GM18951 (cell line): ENCODE measurements around the gene MFSD12.
"Not testable (repeated sequence)": the region's sequence is repeated elsewhere in the genome, so short reads cannot be mapped to it uniquely, and the experiment has no call there.

Experiments used
- POLR2A ChIP-seq: IDR thresholded peaks from 4 replicates; pipeline ENCODE4 v1.6.1; 2011; ENCODE audit warnings: mild to moderate bottlenecking; ENCODE audit not compliant: insufficient read length, insufficient read depth; ENCODE audit errors: extremely low read depth
- in situ Hi-C: fragments of 300-500 bp; cut with MboI; formaldehyde crosslinking; loops from one replicate; pipeline ENCODE4 v1.12.0; 2022; ENCODE audit warnings: low sequenced_read_pairs, mixed read lengths, inconsistent platforms; ENCODE audit not compliant: unreplicated experiment

Gene MFSD12

DNA sequence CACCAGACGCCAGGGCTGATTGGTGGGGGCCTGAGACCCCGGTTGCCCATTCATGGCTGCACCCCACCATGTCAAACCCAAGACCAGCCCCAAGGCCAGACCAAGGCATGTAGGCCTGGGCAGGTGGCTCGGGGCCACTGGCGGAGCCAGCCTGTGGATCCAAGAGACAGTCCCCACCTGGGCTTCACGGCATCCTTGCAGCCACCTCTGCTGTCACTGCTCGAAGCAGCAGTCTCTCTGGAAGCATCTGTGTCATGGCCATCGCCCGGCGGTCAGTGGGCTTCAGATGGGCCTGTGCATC, 22.2 kb downstream of the MFSD12 start:
- TF ChIP-seq POLR2A, result no peak
- in situ Hi-C loops, result no loop called here

DNA sequence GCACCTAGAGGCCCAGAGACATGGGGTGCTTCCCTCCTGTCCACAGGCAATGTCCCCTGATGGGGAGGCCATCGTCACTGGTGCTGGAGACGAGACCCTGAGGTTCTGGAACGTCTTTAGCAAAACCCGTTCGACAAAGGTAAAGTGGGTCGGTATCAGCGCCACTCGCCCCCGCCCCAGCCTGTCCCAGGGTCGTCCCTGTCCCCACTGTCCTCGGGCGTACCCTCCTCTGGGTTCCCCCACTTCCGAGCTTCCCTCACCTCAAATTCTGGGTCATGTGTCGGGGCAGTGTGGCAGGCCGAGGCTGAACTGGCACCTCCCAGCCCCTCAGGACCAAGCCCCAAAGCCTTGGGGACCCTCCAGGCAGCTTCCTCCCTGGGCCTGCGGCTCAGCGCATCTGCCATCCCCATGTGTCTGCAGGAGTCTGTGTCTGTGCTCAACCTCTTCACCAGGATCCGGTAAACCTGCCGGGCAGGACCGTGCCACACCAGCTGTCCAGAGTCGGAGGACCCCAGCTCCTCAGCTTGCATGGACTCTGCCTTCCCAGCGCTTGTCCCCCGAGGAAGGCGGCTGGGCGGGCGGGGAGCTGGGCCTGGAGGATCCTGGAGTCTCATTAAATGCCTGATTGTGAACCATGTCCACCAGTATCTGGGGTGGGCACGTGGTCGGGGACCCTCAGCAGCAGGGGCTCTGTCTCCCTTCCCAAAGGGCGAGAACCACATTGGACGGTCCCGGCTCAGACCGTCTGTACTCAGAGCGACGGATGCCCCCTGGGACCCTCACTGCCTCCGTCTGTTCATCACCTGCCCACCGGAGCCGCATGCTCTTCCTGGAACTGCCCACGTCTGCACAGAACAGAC, 22.8 kb downstream of the MFSD12 start:
- no peak for TF ChIP-seq POLR2A
- in situ Hi-C loops, result no loop called here

DNA sequence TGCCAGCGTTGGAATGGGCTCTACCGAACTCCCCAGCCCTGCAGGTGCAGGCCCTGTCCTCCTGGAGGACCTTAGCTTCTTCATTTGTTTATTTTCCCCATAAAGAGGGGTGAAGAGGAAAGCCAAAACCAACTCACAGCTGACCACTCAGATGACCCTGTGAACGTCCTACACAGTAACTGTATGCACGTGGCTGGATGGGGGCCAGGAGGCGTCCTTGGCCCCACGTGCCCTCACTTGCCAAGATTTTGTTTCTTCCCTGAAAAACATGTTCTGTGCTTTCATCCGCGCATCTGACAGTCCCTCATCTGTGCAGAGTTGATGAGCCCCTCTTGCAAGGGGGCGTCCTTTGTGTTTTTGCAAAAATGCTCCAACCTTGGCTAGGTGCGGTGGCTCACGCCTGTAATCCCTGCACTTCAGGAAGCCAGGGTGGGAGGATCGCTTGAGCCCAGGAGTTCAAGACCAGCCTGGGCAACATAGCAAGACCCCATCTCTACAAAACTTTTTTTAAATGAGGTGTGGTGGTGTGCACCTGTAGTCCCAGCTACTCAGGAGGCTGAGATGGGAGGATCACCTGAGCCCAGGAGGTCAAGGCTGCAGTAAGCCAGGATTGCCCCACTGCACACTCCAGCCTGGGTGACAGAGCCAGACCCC, 23.7 kb downstream of the MFSD12 start:
- no peak for TF ChIP-seq POLR2A
- in situ Hi-C loops, result no loop called here

DNA sequence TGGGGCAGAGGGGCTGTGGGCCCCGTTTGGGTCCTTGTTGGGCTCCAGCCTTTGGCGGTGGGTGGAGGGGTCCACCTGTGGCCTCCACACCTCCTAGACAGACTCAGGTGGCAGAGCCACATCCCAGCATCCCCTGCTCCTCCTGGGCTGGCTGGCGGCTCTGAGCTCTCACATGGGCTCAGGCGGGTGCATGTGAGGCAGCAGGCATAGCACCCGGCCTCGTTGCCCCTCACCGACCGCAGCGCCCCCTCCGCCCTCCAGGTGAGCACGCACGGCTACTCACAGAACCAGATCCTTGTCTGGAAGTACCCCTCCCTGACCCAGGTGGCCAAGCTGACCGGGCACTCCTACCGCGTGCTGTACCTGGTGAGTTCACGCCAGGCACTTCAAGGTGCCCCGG, 24.4 kb downstream of the MFSD12 start:
- no peak for TF ChIP-seq POLR2A
- in situ Hi-C loops, result no loop called here

DNA sequence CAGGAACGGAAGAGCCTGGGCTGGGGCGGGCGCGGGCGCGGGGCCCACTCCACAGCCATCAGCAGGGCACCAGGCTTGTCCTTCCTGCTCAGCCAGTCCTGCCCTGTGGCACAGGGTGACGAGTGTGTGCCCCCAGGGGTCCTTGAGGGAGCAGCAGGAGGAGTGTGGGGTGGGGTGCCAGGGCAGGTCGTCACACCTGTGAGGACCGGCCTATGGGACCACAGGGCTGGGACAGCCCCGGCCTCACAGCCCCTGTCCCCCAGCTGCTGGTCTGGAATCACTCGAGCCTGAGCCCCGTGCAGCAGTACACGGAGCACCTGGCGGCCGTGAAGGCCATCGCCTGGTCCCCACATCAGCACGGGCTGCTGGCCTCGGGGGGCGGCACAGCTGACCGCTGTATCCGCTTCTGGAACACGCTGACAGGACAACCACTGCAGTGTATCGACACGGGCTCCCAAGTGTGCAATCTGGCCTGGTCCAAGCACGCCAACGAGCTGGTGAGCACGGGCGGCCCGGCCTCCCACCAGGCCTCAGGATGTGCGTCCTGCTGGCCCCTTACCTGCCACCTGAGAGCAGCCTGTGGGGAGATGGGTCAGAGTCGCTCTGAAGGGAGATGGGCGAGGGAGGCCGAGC, 25.1 kb downstream of the MFSD12 start:
- no peak for TF ChIP-seq POLR2A
- in situ Hi-C loops, result no loop called here

DNA sequence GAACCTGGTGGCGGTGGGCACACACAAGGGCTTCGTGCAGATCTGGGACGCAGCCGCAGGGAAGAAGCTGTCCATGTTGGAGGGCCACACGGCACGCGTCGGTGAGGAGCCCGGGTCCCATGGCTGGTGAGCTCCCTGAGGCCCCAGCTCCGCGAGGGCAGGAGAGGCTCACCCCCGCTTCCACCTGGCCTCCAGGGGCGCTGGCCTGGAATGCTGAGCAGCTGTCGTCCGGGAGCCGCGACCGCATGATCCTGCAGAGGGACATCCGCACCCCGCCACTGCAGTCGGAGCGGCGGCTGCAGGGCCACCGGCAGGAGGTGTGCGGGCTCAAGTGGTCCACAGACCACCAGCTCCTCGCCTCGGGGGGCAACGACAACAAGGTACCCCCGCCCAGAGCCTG, 25.7 kb downstream of the MFSD12 start:
- in situ Hi-C loops, result no loop called here
- TF ChIP-seq POLR2A, result no peak

DNA sequence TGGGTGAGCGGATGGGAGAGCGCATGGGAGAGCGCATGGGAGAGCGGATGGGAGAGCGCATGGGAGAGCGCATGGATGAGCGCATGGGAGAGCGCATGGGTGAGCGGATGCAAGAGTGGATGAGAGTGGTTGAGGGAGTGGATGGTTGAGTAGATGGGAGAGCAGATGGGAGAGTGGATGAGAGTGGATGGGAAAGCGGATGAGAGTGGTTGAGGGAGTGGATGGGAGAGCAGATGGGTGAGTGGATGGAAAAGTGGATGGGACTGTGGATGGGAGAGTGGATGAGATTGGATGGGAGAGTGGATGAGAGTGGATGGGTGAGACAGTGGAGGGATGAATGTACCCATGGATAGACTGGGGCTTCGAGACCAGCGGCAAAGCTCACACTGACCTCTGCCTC, 27.0 kb downstream of the MFSD12 start:
- TF ChIP-seq POLR2A, result no peak
- in situ Hi-C loops, result no loop called here

DNA sequence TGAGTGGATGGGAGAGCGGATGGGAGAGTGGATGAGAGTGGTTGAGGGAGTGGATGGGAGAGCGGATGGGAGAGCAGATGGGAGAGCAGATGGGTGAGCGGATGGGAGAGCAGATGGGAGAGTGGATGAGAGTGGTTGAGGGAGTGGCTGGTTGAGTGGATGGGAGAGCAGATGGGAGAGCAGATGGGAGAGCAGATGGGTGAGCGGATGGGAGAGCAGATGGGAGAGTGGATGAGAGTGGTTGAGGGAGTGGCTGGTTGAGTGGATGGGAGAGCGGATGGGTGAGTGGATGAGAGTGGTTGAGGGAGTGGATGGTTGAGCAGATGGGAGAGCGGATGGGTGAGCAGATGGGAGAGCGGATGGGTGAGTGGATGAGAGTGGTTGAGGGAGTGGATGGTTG, 28.1 kb downstream of the MFSD12 start:
- in situ Hi-C loops, result not testable (repeated sequence)

DNA sequence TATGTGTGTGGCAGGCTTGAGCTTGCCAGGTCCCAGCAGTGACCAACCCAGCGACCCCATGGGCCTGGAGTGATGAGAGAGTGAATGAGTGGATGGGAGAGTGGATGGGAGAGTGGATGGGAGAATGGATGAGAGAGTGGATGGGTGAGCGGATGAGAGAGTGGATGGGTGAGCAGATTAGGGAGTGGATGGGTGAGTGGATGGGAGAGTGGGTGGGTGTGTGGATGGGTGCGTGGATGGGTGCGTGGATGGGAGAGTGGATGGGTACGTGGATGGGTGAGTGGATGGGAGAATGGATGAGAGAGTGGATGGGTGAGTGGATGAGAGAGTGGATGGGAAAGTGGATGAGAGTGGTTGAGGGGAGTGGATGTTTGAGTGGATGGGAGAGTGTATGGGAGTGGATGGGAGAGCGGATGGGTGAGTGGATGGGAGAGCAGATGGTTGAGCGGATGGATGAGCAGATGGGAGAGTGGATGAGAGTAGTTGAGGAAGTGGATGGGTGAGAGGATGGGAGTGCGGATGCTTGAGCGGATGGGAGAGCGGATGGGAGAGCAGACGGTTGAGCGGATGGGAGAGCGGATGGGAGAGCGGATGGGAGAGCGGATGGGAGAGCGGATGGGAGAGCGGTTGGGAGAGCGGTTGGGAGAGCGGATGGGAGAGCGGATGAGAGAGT, 28.7 kb downstream of the MFSD12 start:
- in situ Hi-C loops, result no loop called here
- no peak for TF ChIP-seq POLR2A

DNA sequence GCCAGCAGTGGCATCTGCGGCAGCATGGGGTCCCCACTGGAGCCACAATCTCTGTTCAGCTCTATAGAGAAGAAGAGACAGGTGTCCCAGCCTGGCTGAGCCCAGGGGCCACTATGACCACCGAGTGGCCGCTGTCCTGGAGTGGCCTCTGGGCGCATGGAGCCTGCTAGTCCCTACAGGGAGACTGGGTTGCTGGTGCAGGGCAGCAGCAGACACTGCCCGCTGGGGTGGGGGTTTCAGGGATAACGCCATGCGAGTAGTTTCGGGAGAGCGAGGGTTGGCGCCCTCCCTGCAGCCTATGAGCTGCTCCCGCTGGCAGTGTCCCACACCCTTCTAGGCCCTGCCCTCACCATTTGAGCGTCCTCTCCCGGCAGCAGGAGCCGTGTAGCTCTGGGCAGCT, 29.3 kb downstream of the MFSD12 start:
- in situ Hi-C loops, result no loop called here
- no peak for TF ChIP-seq POLR2A

DNA sequence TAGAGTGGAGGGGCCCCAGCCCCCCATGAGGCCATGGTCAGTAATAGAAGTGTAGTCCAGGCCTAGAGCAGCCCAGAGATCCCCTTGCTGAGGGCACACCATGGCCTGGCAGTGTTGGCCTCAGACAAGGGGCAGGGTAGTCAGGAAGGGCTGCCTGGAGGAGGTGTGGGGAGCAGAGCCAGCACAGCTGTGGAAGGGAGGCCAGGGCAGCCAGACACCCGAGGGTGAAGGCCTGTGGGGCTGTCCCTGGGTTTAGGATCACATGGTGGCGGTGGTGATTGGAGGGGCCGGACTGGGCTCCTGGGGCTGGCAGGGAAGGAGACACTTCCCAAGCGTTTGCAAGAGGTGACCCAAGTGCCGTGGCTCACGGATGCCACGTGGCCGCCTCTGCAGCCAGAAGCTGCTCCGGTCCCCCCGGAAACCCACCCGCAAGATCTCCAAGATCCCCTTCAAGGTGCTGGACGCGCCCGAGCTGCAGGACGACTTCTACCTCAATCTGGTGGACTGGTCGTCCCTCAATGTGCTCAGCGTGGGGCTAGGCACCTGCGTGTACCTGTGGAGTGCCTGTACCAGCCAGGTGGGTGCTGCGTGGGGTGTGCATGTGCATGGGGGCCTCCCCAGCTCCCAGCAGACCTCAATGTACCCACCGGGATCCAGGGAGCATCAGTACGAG, 30.0 kb downstream of the MFSD12 start:
- no peak for TF ChIP-seq POLR2A
- in situ Hi-C loops, result no loop called here

DNA sequence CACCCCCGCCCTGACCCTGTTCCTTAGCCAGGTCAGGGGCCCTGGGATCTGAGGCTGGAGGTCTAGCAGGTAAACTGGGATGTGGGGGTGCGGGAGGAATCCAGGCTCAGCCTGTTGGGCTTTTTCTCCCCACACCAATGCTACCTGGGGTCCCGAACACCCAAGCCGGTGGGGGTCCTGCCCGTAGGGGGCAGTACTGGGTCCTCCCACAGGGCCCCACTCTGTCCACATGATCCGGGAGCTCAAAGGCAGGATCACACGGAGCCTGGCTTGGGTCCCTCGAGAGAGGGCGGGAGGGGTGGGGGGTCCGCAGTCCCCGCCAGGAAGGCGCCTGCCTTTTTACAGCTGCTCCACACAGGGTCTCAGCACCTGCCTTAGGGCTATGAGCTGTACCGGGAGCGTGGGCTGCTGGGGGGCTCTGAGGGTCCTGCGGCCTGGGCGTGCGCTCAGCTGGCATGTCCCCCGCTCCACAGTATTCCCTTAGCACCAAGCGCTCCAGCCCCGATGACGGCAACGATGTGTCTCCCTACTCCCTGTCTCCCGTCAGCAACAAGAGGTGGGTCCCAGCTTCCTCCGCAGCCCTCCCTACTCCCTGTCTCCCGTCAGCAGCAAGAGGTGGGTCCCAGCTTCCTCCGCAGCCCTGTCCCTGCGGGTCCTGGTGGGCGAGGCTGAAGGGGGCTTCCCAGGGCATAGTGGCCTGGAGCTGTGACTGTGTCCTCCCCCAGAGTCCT, 30.7 kb downstream of the MFSD12 start:
- in situ Hi-C loops, result no loop called here
- TF ChIP-seq POLR2A, result no peak

DNA sequence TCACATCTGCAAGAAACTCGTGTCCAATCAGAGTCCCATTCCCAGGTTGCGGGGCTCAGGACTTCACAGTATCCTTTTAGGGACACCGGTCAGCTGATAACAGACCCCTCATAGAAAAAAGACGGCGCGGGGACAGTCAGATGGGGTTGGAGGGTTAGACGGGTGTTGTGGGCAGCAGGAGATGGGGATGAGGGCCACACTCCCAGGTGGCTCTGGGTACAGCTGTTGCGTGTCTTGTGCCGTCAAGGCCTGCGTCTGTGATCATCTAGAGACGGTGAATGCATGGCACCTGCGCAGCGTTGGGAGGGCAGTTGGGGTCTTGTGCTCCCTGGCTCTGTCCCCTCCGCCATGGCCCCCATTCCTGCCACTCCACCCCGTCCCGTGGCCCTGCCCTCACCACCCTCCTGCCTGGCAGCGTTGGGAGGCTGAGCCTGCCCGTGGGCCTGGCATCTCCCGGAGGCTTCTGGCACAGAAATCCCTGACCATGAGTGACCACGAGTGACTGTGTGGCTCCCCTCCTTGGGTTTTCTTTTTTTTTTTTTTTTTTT, 32.4 kb downstream of the MFSD12 start:
- in situ Hi-C loops, result no loop called here
- TF ChIP-seq POLR2A, result no peak
